GM12878 (cell line): ENCODE results near the gene LAMC3. TPM values are rescaled to one million over a fixed set of nuclear protein-coding genes. Genes with fewer than 3 reads are reported as not detected.

Experiments
- ATAC-seq: fragments of 200-7000 bp; cut with Tn5 transposase; 3 replicates; pipeline ENCODE4 v1.9.1; 2020; ENCODE audit warnings: mild to moderate bottlenecking, moderate library complexity
- BruUV-seq: library from RNA; stranded (reverse); fragments of 400-500 nt; replicated peaks from 2 replicates; lab custom pipeline; 2021; lab: Mats Ljungman, UMichigan
- CTCF ChIA-PET: fragments of 300-600 bp; sonication (Branson Sonifier 250); formaldehyde crosslinking; extraction: SDS; loops from one replicate; lab custom pipeline; 2021; ENCODE audit warnings: inconsistent platforms; lab: Yijun Ruan, JAX
- POLR2A ChIA-PET: fragments of 350-600 bp; formaldehyde crosslinking; extraction: SDS; loops from one replicate; lab custom pipeline; 2021; ENCODE audit warnings: inconsistent platforms; lab: Charles Lee
- RAD21 ChIA-PET: fragments of 300-600 bp; sonication (Branson Sonifier 250); formaldehyde crosslinking; loops from one replicate; lab custom pipeline; 2023; ENCODE audit warnings: antibody characterized with exemption; ENCODE audit not compliant: unreplicated experiment; lab: Charles Lee
- SMC1A ChIA-PET: fragments of 300-600 bp; sonication (Branson Sonifier 250); formaldehyde crosslinking; loops from one replicate; lab custom pipeline; 2023; ENCODE audit not compliant: unreplicated experiment, uncharacterized antibody; lab: Charles Lee
- DNase-seq: peaks from one replicate; pipeline ENCODE4 v3.0.0-alpha.2; 2011; ENCODE audit warnings: low read depth, low spot score
- FAIRE-seq: peaks from 3 replicates; lab custom pipeline; 2011; peaks lifted over from hg19 to GRCh38; lab: Jason Lieb, UNC
- H2AFZ ChIP-seq: 2 replicates; pipeline ENCODE4 v1.6.0; 2011; ENCODE audit warnings: low read depth, low read length, control low read depth; ENCODE audit not compliant: control insufficient read depth
- H3K27ac ChIP-seq: 2 replicates; pipeline ENCODE4 v1.5.1; 2011; ENCODE audit warnings: control low read depth; ENCODE audit not compliant: control insufficient read depth, insufficient read depth
- H3K27me3 ChIP-seq, 2 experiments: replicated peaks in 1 of 2; 2 replicates each; pipeline versions ENCODE4 v1.6.0 to v1.6.1; 2011; ENCODE audit warnings: low read length in 1 of 2; ENCODE audit not compliant: control insufficient read depth in 2 of 2, insufficient read depth in 2 of 2
- H3K36me3 ChIP-seq, 2 experiments: 2 replicates each; pipeline ENCODE4 v1.5.1; 2011; ENCODE audit warnings: low read length in 1 of 2; ENCODE audit not compliant: control insufficient read depth in 2 of 2, insufficient read depth in 2 of 2
- H3K4me1 ChIP-seq: 2 replicates; pipeline ENCODE4 v1.6.1; 2011; ENCODE audit warnings: mild to moderate bottlenecking, low read length, moderate library complexity, mixed read lengths; ENCODE audit not compliant: control insufficient read depth, insufficient read depth
- H3K4me2 ChIP-seq: 2 replicates; pipeline ENCODE4 v1.6.0; 2011; ENCODE audit warnings: control low read depth; ENCODE audit not compliant: control insufficient read depth, insufficient read depth
- H3K4me3 ChIP-seq: fragments of 200-600 bp; sonication (generic); 2 replicates; pipeline ENCODE4 v1.5.1; 2016
- H3K79me2 ChIP-seq: 2 replicates; pipeline ENCODE4 v1.6.0; 2011; ENCODE audit warnings: low read length; ENCODE audit not compliant: control insufficient read depth, insufficient read depth
- H3K9ac ChIP-seq: 2 replicates; pipeline ENCODE4 v1.8.0; 2011; ENCODE audit warnings: low read length, control low read depth, mixed read lengths; ENCODE audit not compliant: control insufficient read depth, insufficient read depth
- H3K9me3 ChIP-seq: replicated peaks from 3 replicates; pipeline ENCODE4 v1.5.1; 2011; ENCODE audit warnings: mild to moderate bottlenecking, low read length; ENCODE audit not compliant: control insufficient read depth, insufficient read depth
- H4K20me1 ChIP-seq: 2 replicates; pipeline ENCODE4 v1.6.0; 2011; ENCODE audit not compliant: control insufficient read depth, insufficient read depth
- ATF7 ChIP-seq: fragments of 450-650 bp; IDR thresholded peaks from 2 replicates; pipeline ENCODE4 v1.6.1; 2016; ENCODE audit warnings: low read depth, mild to moderate bottlenecking
- CBFB ChIP-seq: IDR thresholded peaks from 2 replicates; pipeline ENCODE4 v1.6.1; 2016; ENCODE audit warnings: antibody characterized with exemption, low read depth
- GATAD2B ChIP-seq: fragments of 450-650 bp; conservative IDR thresholded peaks from 2 replicates; pipeline ENCODE4 v1.6.1; 2017; ENCODE audit warnings: low read depth, mild to moderate bottlenecking, moderate library complexity
- RAD21 ChIP-seq: IDR thresholded peaks from 2 replicates; pipeline ENCODE4 v1.6.1; 2011; ENCODE audit warnings: mild to moderate bottlenecking, low read depth, low read length, moderate library complexity; ENCODE audit not compliant: insufficient read depth
- TCF12 ChIP-seq: IDR thresholded peaks from 2 replicates; pipeline ENCODE4 v1.6.1; 2011; ENCODE audit warnings: low read depth, mild to moderate bottlenecking, low read length
- ZBED1 ChIP-seq: IDR thresholded peaks from 2 replicates; pipeline ENCODE4 v1.6.1; 2016; ENCODE audit warnings: borderline replicate concordance
- ZNF622 ChIP-seq: fragments of 450-650 bp; IDR thresholded peaks from 2 replicates; pipeline ENCODE4 v1.6.1; 2017; ENCODE audit warnings: mild to moderate bottlenecking, inconsistent platforms
- WGBS: methylation state at CpG from one replicate; pipeline ENCODE4 v1.1.6; 2016; ENCODE audit warnings: low lambda C conversion rate; ENCODE audit not compliant: insufficient replicate concordance, insufficient coverage; ENCODE audit errors: missing lambda C conversion rate; 5-methylcytosine and 5-hydroxymethylcytosine counted together
- in situ Hi-C: fragments of 300-500 bp; cut with MboI; formaldehyde crosslinking; loops from 9 replicates; pipeline ENCODE4 v1.14.3; 2018; ENCODE audit warnings: mixed read lengths
- intact Hi-C: fragments of 100-400 bp; cut with micrococcal nuclease; formaldehyde crosslinking; loops from one replicate; pipeline ENCODE4 v1.14.2; 2022; ENCODE audit not compliant: unreplicated experiment
- polyA plus RNA-seq, 11 experiments: library from polyadenylated mRNA; depleted of rRNA in 4 of 11; unstranded in 6 of 11; stranded (reverse) in 5 of 11; fragments of >200 nt; fragmentation: Nextera tagmentation in 4 of 11; fragmentation: Illumina TruSeq in 1 of 11; extraction: Ambion mirVana in 4 of 11; extraction: Trizol in 1 of 11; gene quantifications; 1 replicate in 1 of 11; 2 replicates in 10 of 11; pipeline versions ENCODE4 v1.2.1 to v1.2.3, GENCODE V29; 2011 to 2016; ENCODE audit warnings: inconsistent platforms in 2 of 11, missing spikeins in 2 of 11, low read depth in 1 of 11
- total RNA-seq, 4 experiments: library from RNA; depleted of rRNA in 3 of 4; stranded (reverse); fragments of >200 nt in 3 of 4; fragmentation: Illumina TruSeq in 1 of 4; extraction: Trizol in 1 of 4; gene quantifications; 2 replicates each; pipeline versions ENCODE4 v1.2.1 to v1.2.3, GENCODE V29; 2013 to 2021
- TF ChIP-seq, protein P1 (sequence below), 3 experiments: IDR thresholded peaks in 2 of 3; conservative IDR thresholded peaks in 1 of 3; 2 replicates each; pipeline ENCODE4 v1.5.1; 2011; ENCODE audit warnings: low read depth in 3 of 3, low read length in 3 of 3, mild to moderate bottlenecking in 3 of 3, control low read depth in 2 of 3, moderate library complexity in 2 of 3, inconsistent platforms in 1 of 3, mixed read lengths in 1 of 3; ENCODE audit not compliant: control insufficient read depth in 2 of 3, insufficient read depth in 1 of 3; ENCODE audit errors: extremely low read depth in 1 of 3
- TF ChIP-seq, protein P2 (sequence below): fragments of 450-650 bp; conservative IDR thresholded peaks from 2 replicates; pipeline ENCODE4 v1.6.1; 2017; ENCODE audit warnings: mild to moderate bottlenecking, moderate library complexity
- TF ChIP-seq, protein P3 (sequence below): fragments of 450-650 bp; IDR thresholded peaks from 2 replicates; pipeline ENCODE4 v1.6.1; 2014; ENCODE audit warnings: mild to moderate bottlenecking

Gene LAMC3
- total and polyA plus RNA-seq, 10 of the 15 experiments (the other 5 are each of a cell fraction or from before 2014, with no cell fraction given): under 0.01 to 0.08 TPM; not detected in 8

DNA sequence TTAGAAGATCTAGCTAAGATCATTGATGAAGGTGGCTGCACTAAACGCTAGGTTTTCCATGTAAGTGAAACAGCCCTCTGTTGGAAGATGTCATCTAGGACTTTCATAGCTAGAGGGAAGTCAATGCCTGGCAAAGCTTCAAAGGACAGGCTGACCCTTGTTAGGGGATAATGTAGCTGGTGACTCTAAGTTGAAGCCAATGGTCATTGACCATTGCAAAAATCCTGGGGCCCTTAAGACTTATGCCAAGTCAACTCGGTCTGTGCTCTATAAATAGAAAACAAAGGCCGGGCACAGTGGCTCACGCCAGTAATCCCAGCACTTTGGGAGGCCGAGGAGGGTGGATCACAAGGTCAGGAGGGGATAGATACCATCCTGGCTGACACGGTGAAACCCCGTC, 43.3 kb upstream of the LAMC3 start (continued):
- TF ChIP-seq, protein P1, sequence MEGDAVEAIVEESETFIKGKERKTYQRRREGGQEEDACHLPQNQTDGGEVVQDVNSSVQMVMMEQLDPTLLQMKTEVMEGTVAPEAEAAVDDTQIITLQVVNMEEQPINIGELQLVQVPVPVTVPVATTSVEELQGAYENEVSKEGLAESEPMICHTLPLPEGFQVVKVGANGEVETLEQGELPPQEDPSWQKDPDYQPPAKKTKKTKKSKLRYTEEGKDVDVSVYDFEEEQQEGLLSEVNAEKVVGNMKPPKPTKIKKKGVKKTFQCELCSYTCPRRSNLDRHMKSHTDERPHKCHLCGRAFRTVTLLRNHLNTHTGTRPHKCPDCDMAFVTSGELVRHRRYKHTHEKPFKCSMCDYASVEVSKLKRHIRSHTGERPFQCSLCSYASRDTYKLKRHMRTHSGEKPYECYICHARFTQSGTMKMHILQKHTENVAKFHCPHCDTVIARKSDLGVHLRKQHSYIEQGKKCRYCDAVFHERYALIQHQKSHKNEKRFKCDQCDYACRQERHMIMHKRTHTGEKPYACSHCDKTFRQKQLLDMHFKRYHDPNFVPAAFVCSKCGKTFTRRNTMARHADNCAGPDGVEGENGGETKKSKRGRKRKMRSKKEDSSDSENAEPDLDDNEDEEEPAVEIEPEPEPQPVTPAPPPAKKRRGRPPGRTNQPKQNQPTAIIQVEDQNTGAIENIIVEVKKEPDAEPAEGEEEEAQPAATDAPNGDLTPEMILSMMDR (IDR thresholded peaks at IDR 0.05 in 2 of 3, conservative IDR thresholded peaks at IDR 0.05 in 1 of 3; ENCODE audit: control insufficient read depth in 2 of 3, extremely low read depth in 1 of 3, insufficient read depth in 1 of 3, low read depth in 3 of 3, low read length in 3 of 3): no peak
- TF ChIP-seq, protein P2, sequence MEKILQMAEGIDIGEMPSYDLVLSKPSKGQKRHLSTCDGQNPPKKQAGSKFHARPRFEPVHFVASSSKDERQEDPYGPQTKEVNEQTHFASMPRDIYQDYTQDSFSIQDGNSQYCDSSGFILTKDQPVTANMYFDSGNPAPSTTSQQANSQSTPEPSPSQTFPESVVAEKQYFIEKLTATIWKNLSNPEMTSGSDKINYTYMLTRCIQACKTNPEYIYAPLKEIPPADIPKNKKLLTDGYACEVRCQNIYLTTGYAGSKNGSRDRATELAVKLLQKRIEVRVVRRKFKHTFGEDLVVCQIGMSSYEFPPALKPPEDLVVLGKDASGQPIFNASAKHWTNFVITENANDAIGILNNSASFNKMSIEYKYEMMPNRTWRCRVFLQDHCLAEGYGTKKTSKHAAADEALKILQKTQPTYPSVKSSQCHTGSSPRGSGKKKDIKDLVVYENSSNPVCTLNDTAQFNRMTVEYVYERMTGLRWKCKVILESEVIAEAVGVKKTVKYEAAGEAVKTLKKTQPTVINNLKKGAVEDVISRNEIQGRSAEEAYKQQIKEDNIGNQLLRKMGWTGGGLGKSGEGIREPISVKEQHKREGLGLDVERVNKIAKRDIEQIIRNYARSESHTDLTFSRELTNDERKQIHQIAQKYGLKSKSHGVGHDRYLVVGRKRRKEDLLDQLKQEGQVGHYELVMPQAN: no peak
- TF ChIP-seq, all 136 proteins: peak for 0

DNA sequence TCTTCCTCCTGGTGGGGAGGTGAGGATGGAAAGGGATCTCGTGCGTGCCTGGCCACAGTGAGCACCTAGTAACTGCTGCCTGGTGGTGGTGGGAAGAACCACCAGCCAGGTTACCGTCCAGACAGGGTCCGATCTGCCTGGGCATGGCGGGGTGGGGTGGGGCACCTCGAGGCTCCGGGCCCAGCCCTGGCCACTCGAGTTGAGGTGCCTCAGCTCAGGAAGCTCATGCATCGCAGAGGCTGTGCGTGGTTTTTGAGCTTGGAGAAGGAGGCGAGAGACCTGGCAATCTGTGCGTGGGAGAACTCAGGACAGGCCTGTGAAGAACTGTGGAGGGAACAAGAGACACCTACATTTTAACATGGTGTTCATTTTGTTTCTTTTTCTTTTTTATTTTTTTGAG, 38.9 kb upstream of the LAMC3 start:
- no peak overlapping the region for H3K27ac ChIP-seq
- no peak for DNase-seq
- ChIA-PET SMC1A (no interaction called here), POLR2A (no interaction called here), CTCF (no interaction called here), RAD21 (no interaction called here)
- H3K27me3 ChIP-seq: no peaks in the 10 kb centered on the region
- H3K4me3 ChIP-seq: no peak overlapping the region
- intact Hi-C loops: no loop called here
- ATAC-seq: no peak
- no peaks in the 10 kb centered on the region for H3K79me2 ChIP-seq
- H3K9me3 ChIP-seq: no peaks in the 10 kb centered on the region
- H3K9ac ChIP-seq: no peak overlapping the region
- H3K4me1 ChIP-seq: no peaks in the 10 kb centered on the region
- no TSS peak for BruUV-seq
- H3K36me3 ChIP-seq: no peaks in the 10 kb centered on the region
- H4K20me1 ChIP-seq: no peaks in the 10 kb centered on the region
- in situ Hi-C loops: no loop called here
- TF ChIP-seq CBFB (no peak), ATF7 (no peak), GATAD2B (no peak), ZNF622 (no peak), RAD21 (no peak), ZBED1 (no peak), TCF12 (no peak)
- TF ChIP-seq, protein P3, sequence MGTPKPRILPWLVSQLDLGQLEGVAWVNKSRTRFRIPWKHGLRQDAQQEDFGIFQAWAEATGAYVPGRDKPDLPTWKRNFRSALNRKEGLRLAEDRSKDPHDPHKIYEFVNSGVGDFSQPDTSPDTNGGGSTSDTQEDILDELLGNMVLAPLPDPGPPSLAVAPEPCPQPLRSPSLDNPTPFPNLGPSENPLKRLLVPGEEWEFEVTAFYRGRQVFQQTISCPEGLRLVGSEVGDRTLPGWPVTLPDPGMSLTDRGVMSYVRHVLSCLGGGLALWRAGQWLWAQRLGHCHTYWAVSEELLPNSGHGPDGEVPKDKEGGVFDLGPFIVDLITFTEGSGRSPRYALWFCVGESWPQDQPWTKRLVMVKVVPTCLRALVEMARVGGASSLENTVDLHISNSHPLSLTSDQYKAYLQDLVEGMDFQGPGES: no peak
- no peak for FAIRE-seq
- no peak overlapping the region for H2AFZ ChIP-seq
- H3K4me2 ChIP-seq: no peak overlapping the region
- 38% methylated on average over 12 of the region's 12 CpGs for WGBS
